ENCODE results near the gene CIRBP.
"Not testable (repeated sequence)": the region's sequence is repeated elsewhere in the genome, so short reads cannot be mapped to it uniquely, and the experiment has no call there.

The CIRBP gene

GRCh38 chr19:1304197-1304924 is 35.2 kb downstream of the CIRBP start:
- H3K4me3 ChIP-seq (ENCODE audit: low read depth, low read length), result no peak overlapping the region
- no peak for TF ChIP-seq CTCF (IDR thresholded peaks at IDR 0.05; ENCODE audit: borderline replicate concordance, insufficient read depth, low read depth, low read length)

- H3K4me3 ChIP-seq (ENCODE audit: low read depth, low read length), result not testable (repeated sequence)
Measured at GRCh38 chr19:1305354-1305753, 36.2 kb downstream of the CIRBP start.

- no peak overlapping the region for H3K4me3 ChIP-seq (ENCODE audit: low read depth, low read length)
- no peak for TF ChIP-seq CTCF (IDR thresholded peaks at IDR 0.05; ENCODE audit: borderline replicate concordance, insufficient read depth, low read depth, low read length)
Measured at GRCh38 chr19:1307320-1307719, 38.2 kb downstream of the CIRBP start.

GRCh38 chr19:1307755-1308303 is 38.7 kb downstream of the CIRBP start:
- TF ChIP-seq CTCF (IDR thresholded peaks at IDR 0.05; ENCODE audit: borderline replicate concordance, insufficient read depth, low read depth, low read length), result no peak
- no peak overlapping the region for H3K4me3 ChIP-seq (ENCODE audit: low read depth, low read length)

GRCh38 chr19:1308718-1309117 is 39.6 kb downstream of the CIRBP start:
- no peak overlapping the region for H3K4me3 ChIP-seq (ENCODE audit: low read depth, low read length)
- TF ChIP-seq CTCF (IDR thresholded peaks at IDR 0.05; ENCODE audit: borderline replicate concordance, insufficient read depth, low read depth, low read length), result no peak

GRCh38 chr19:1309977-1310852 is 41.1 kb downstream of the CIRBP start:
- no peak for TF ChIP-seq CTCF (IDR thresholded peaks at IDR 0.05; ENCODE audit: borderline replicate concordance, insufficient read depth, low read depth, low read length)
- no peak overlapping the region for H3K4me3 ChIP-seq (ENCODE audit: low read depth, low read length)

- no peak for TF ChIP-seq CTCF (IDR thresholded peaks at IDR 0.05; ENCODE audit: borderline replicate concordance, insufficient read depth, low read depth, low read length)
- no peak overlapping the region for H3K4me3 ChIP-seq (ENCODE audit: low read depth, low read length)
Measured at GRCh38 chr19:1310853-1311180, 41.7 kb downstream of the CIRBP start.

Measured in GM12875 (cell line).